HCT116 (cell line): ENCODE results near the gene STAT4.

Experiments
- CTCF ChIP-seq, 3 experiments: fragments of 200-600 bp in 1 of 3; sonication (generic) in 1 of 3; IDR thresholded peaks in 2 of 3; conservative IDR thresholded peaks in 1 of 3; 2 replicates each; pipeline ENCODE4 v1.5.1; 2012 to 2017; ENCODE audit warnings: low read depth in 2 of 3, low read length in 2 of 3, antibody characterized with exemption in 1 of 3, borderline replicate concordance in 1 of 3, control low read depth in 1 of 3, mild to moderate bottlenecking in 1 of 3, mixed read lengths in 1 of 3, mixed run types in 1 of 3, moderate library complexity in 1 of 3; ENCODE audit not compliant: insufficient read depth in 1 of 3
- EGR1 ChIP-seq: IDR thresholded peaks from 2 replicates; pipeline ENCODE4 v1.6.1; 2012; ENCODE audit warnings: low read depth
- EZH2 ChIP-seq: fragments of 200-600 bp; sonication (generic); IDR thresholded peaks from 2 replicates; pipeline ENCODE4 v1.6.1; 2017; ENCODE audit warnings: antibody characterized with exemption, mixed run types
- JUND ChIP-seq: IDR thresholded peaks from 2 replicates; pipeline ENCODE4 v1.6.1; 2012
- POLR2A ChIP-seq: IDR thresholded peaks from 2 replicates; pipeline ENCODE4 v1.7.0; 2011; ENCODE audit warnings: borderline replicate concordance; ENCODE audit not compliant: insufficient read depth, insufficient read length; ENCODE audit errors: extremely low read depth
- RAD21 ChIP-seq: IDR thresholded peaks from 2 replicates; pipeline ENCODE4 v1.6.1; 2012; ENCODE audit warnings: low read depth, mild to moderate bottlenecking
- REST ChIP-seq: IDR thresholded peaks from 2 replicates; pipeline ENCODE4 v1.6.1; 2012; ENCODE audit warnings: low read depth
- SIN3A ChIP-seq: IDR thresholded peaks from 2 replicates; pipeline ENCODE4 v1.6.1; 2012; ENCODE audit warnings: low read depth
- ZNF274 ChIP-seq: fragments of 200-500 bp; sonication (Bioruptor generic); IDR thresholded peaks from 2 replicates; pipeline ENCODE4 v1.6.1; 2014; ENCODE audit warnings: mild to moderate bottlenecking, low read depth, low read length, inconsistent platforms
- TF ChIP-seq, protein P1 (sequence below): IDR thresholded peaks from 2 replicates; pipeline ENCODE4 v1.6.1; 2012

DNA sequence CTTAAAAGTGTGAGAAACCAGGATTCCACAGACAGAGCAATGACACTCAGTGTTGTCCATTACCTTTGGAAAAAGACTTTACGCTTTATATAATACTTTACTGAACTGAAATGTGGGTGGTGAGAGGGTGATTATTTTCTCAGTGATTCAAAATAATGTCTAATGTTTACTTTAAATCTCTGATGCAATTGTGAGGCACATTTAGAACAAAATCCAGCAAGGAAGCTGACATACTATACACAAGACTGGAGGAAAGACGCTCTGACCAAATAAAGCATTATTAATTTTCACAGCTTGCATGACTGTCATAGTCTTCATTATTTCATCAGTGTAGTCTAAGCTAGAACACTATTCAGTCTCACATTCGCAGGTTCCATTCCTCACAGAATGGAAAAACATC, 102.7 kb downstream of the STAT4 start:
- no peak for TF ChIP-seq CTCF (IDR thresholded peaks at IDR 0.05 in 2 of 3, conservative IDR thresholded peaks at IDR 0.05 in 1 of 3; ENCODE audit: borderline replicate concordance in 1 of 3, insufficient read depth in 1 of 3, low read depth in 2 of 3, low read length in 2 of 3)
- TF ChIP-seq ZNF274, result no peak
- TF ChIP-seq, protein P1, sequence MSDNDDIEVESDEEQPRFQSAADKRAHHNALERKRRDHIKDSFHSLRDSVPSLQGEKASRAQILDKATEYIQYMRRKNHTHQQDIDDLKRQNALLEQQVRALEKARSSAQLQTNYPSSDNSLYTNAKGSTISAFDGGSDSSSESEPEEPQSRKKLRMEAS, result no peak
- no peak for TF ChIP-seq SIN3A
- no peak for TF ChIP-seq EGR1
- no peak for TF ChIP-seq REST
- no peak for TF ChIP-seq JUND
- no peak for TF ChIP-seq POLR2A
- no peak for TF ChIP-seq EZH2
- TF ChIP-seq RAD21, result no peak
